ENCODE results near the gene BEND7. TPM values are rescaled to one million over a fixed set of nuclear protein-coding genes. Genes with fewer than 3 reads are reported as not detected.

Gene BEND7
- total RNA-seq, 4 donors from 2014 or later: 14.7 to 27.4 (median 20.1) TPM

- peaks cover 0 to 65% (median 40%) of the 10 kb centered on the region in 4 donors for H3K36me3 ChIP-seq
- no peak overlapping the region for H3K27ac ChIP-seq (replicated peaks in 1 of 4)
- no peak overlapping the region for H3K4me3 ChIP-seq
- DNase-seq (ENCODE audit: extremely low spot score): no peak
- WGBS: 84% methylated on average over 9 of the region's 9 CpGs
- no peak for TF ChIP-seq CTCF (IDR thresholded peaks at IDR 0.05)
- TF ChIP-seq POLR2AphosphoS5 (IDR thresholded peaks at IDR 0.05): no peak
- TF ChIP-seq EP300 (IDR thresholded peaks at IDR 0.05): no peak
- no peak for TF ChIP-seq POLR2A (IDR thresholded peaks at IDR 0.05; ENCODE audit: low read depth)
- no peaks in the 10 kb centered on the region for H3K27me3 ChIP-seq
- H3K4me1 ChIP-seq: no peaks in the 10 kb centered on the region
- no peaks in the 10 kb centered on the region for H3K9me3 ChIP-seq
- intact Hi-C loops (cut with DNase I): no loop called here
Measured at GRCh38 chr10:13491747-13492360, 37.0 kb downstream of the BEND7 start.

GRCh38 chr10:13490503-13490902, 38.3 kb downstream of the BEND7 start:
- Histone ChIP-seq H3K9me3 (no peaks in the 10 kb centered on the region), H3K4me3 (no peak overlapping the region), H3K27me3 (no peaks in the 10 kb centered on the region), H3K4me1 (no peaks in the 10 kb centered on the region), H3K27ac (replicated peaks in 1 of 4) (no peak overlapping the region), H3K36me3 (peaks cover 0 to 56% (median 33%) of the 10 kb centered on the region in 4 donors)
- TF ChIP-seq CTCF (IDR thresholded peaks at IDR 0.05) (no peak), POLR2AphosphoS5 (IDR thresholded peaks at IDR 0.05) (no peak), EP300 (IDR thresholded peaks at IDR 0.05) (no peak), POLR2A (IDR thresholded peaks at IDR 0.05; ENCODE audit: low read depth) (no peak)
- WGBS: 91% methylated on average over 5 of the region's 5 CpGs
- no peak for DNase-seq (ENCODE audit: extremely low spot score)
- intact Hi-C loops (cut with DNase I): no loop called here

- Histone ChIP-seq H3K4me3 (no peak overlapping the region), H3K4me1 (no peaks in the 10 kb centered on the region), H3K9me3 (no peaks in the 10 kb centered on the region), H3K27ac (replicated peaks in 1 of 4) (no peak overlapping the region), H3K36me3 (peaks cover 0 to 59% (median 34%) of the 10 kb centered on the region in 4 donors), H3K27me3 (no peaks in the 10 kb centered on the region)
- intact Hi-C loops (cut with DNase I): no loop called here
- TF ChIP-seq EP300 (IDR thresholded peaks at IDR 0.05) (no peak), POLR2AphosphoS5 (IDR thresholded peaks at IDR 0.05) (no peak), POLR2A (IDR thresholded peaks at IDR 0.05; ENCODE audit: low read depth) (no peak), CTCF (IDR thresholded peaks at IDR 0.05) (no peak)
- WGBS: 99% methylated on average over 7 of the region's 7 CpGs
- no peak for DNase-seq (ENCODE audit: extremely low spot score)
Measured at GRCh38 chr10:13489035-13489599, 39.7 kb downstream of the BEND7 start.

GRCh38 chr10:13485623-13486022, 43.2 kb downstream of the BEND7 start:
- WGBS: 92% methylated on average over 1 of the region's 1 CpG
- Histone ChIP-seq H3K27ac (replicated peaks in 1 of 4) (no peak overlapping the region), H3K4me3 (no peak overlapping the region), H3K36me3 (peaks cover 0 to 56% (median 36%) of the 10 kb centered on the region in 4 donors), H3K9me3 (no peaks in the 10 kb centered on the region), H3K27me3 (no peaks in the 10 kb centered on the region), H3K4me1 (no peaks in the 10 kb centered on the region)
- intact Hi-C loops (cut with DNase I): no loop called here
- TF ChIP-seq POLR2A (IDR thresholded peaks at IDR 0.05; ENCODE audit: low read depth) (no peak), CTCF (IDR thresholded peaks at IDR 0.05) (peak in 1 of 3 experiments; percentile 29)
- DNase-seq (ENCODE audit: extremely low spot score): no peak
